GM19372 (cell line): ENCODE measurements around the gene RHBG.
"Not testable (repeated sequence)": the region's sequence is repeated elsewhere in the genome, so short reads cannot be mapped to it uniquely, and the experiment has no call there.

Experiments
- ATAC-seq: cut with Tn5 transposase; IDR thresholded peaks from one replicate; pipeline ENCODE4 v1.9.1; 2021; ENCODE audit warnings: mild to moderate bottlenecking, low read depth, moderate library complexity; ENCODE audit not compliant: unreplicated experiment

RHBG gene

DNA sequence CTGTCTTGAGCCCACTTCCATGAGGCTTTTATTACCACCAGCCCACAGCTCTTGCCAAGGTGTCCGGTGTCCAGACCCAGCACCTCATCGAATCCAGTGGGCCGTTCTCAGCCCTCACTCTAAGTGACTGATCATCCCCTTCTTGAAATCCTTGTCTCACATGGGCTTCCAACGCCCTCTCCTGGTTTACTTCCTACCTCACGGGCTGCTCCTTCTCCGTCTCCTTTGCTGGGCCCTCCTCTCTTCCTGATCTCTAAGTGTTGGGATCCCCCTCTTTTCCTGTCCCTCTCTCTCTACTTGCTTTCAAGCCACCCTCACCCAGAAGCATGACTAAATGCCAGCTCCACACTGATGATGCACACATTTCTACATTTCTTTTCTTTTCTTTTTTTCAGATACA lies 9.0 kb upstream of the RHBG start:
- no peak for ATAC-seq

DNA sequence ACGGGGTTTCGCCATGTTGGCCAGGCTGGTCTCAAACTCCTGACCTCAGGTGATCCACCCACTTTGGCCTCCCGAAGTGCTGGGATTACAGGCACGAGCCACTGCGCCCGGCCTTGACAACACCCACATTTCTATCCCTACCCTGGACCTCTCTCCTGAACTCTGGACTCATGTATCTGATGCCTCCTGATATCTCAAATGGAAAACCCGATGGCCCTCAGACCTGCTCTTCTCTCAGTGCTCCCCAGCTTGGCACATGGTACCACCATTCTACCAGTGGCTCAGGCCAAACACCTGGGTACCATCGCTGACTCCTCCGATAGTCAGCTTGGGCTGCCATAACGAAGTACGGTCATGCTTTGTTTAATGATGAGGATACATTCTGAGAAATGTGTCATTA lies 8.5 kb upstream of the RHBG start:
- no peak for ATAC-seq

DNA sequence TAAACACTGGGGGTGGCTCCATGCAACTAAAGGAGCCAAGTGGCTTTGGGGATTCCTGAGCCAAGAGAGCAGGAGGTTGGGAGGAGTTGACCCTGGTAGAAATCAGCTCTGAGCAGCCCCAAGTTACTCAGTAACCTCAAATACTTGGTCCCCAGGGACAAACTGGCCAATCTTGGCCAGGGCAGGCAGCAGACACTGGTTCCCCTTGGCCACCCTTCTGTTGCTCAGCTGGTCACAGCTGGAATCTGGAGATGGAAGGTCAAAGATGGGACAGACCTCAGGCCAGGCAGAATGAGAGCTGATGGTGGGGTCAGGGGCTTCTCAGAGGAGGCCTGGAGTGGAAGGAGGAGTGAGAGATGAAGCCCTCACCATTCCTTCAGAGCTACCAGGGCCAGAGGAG lies 3.3 kb upstream of the RHBG start:
- no peak for ATAC-seq

DNA sequence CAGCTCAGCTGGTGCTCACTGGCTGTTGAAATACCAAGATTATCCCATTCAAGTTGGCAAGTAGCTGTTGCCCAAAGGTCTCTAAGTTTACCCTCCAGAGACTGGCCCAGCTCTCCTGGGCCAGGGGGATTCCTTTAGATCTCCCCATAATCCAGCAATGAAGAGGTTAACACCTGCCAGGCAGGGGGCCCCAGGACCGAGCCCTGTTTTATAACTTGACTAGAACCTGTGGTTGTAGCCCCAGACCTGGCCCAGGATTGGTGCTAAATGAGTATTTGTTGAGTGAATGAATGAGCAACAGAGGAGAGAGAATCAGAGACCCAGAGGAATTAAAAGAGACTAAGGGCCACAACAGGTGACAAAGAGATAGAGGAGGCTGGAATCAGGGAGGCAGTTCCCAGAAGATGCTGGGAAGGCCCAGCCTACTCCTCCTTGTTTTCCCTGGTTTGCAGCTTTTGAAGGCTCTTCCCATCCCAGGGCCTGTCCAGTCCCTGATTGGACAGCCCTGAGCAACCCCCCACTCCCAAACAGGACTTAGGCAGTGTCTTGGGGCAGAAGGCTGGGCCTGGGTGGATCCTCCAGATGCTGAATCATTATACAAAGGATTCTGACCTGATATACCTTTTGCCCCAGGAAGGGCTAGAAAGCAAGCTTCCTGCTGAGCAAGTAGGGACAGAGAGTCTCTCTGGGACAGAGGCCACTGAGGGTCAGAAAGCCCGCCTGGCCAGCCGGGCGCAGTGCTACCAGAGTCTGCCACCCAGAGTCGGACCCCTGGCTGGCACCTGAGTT lies 2.4 kb upstream of the RHBG start:
- no peak for ATAC-seq

DNA sequence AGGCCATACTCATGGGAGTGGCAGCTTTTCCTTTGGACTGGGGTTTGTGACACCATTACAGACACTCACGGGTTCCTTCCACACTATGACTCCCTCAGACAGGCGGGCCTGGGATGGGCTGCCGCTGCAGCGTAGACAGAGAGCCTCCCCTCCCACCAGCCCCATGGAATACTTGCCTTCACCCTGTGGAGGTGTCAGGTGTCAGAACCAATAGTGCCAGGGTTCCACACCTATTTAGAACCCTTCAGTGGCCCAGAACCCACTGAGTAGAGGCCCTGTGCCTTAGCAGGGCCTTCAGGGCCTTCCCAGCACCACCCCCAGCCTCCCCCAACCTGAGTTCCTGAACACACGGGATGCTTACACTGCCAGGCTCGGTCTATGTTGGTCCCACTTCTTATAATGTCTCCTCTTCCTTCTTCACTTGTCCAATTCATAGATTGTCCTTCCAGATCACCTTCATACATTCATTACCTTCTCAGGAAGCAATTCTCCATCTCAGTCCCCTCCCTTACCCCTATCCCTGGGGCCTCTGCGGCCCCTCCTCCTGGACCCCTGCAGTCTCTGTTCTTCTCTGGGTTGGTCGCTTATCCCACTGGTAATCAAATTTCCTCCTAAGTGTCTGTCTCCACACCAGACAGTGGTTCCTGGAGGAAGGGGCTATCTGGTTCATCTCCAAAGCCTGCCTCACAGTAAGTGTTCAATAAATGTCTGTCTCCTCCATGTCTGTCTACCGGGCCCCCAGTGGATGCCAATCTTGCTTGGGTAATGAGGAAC lies 1.4 kb upstream of the RHBG start:
- no peak for ATAC-seq

DNA sequence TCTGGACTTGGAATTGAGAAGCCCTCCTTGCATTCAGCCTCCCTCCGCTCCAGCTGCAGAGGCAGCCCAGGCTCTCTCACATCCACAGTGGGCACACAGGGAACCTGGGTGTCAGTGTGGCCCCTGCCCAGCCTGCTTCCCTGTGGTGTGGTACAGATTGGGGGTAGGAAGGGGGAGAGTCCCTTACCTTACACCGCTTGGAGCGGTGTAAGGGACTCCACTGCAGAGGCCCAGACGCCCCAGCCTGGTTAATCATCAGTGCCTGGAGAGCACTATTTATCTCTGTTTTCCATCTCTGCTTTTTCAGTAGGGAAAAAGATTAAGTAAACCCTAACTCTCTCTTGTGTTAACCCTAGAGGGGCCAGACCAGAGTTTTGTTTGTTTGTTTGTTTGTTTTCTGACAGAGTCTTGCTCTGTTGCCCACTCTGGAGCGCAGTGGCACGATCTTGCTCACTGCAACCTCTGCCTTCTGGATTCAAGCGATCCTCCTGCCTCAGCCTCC lies 803 bp upstream of the RHBG start:
- ATAC-seq: no peak

DNA sequence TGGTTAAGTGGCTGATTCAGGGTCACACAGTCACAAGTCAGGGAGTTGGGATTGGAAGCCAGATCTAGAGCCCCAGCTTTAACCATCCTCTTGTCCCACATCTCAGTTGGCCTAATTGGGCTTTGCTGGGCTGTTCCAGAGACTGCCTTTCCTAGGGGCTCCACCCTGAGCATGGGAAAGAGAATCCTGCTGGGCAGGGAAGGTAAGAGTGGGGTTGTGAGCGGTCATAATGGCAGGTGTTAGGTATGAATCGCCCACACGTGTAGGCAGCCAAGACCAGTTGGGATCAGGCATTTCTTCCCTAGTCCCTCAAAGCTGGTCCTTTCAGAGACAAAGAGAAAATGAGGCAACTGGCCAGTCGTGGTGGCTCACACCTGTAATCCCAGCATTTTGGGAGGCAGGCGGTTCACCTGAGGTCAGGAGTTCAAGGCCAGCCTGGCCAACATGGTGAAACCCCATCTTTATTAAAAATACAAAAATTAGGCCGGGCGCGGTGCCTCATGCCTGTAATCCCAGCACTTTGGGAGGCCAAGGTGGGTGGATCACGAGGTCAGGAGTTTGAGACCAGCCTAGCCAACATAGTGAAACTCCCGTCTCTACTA lies 775 bp downstream of the RHBG start:
- ATAC-seq: not testable (repeated sequence)

DNA sequence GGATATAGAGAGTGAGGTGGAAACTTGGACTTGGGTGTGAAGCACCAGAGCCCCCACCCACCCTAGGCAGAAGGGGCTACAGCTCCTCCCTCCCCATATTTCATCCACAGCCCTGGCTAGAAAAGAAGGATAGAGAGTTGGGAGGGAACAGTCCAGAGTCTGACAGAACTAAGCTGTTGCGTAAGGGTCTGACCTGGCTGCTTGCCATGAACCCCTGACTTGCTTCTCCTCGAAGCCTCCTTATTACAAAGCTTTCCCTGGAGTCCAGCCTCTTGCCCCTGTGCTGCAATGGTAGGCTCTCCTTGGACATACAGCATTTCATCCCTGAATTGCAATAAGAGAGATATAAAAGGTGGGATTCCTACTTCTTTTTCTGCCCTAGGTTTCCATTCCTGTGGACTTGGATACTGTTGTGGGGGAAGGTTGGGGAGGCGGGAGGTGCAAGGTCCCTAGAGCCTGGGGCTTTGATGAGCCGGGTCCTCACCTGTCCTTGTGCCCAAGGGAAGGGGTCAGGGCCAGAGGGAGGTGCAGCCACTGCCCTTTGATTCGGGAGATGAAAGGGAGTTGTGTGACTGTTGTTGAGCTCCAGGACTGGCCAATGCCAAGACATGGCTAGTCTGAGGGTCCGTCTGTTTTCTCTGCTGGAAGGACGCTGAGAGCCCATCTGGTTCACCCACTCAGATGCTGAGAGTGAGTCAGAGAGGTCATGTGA lies 2.7 kb downstream of the RHBG start:
- ATAC-seq: no peak

DNA sequence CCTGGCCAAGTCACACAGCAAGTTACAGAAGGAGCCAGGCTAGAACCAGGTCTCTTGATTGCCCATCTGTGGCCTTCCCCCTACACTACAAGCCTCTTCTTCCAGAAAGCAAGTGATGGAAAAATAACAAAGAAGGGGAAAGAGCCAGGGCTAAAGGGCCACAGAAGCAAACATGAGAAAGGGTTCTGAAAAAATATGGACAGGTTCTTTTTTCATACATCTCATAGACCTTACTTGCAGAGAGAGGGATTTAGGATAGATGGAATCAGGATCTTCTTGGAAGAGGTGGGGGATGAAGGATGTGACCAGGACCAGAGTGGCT lies 3.2 kb downstream of the RHBG start:
- ATAC-seq: no peak

DNA sequence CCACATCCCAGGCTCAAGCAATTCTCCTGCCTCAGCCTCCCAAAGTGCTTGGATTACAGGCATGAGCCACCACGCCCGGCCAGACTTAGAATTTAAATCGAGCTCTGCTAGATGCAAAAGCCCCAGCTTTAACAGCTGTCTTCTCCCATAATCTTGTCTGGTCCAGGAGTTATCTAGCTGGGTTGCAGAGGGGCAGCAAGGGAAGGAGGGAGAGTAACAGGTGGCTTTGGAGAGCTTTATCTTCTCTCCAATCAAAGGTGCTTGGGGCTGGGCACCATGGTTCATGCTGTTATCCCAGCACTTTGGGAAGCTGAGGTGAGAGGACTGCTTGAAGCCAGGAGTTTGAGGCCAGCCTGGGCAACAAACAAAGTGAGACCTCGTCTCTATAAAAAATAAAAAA lies 3.9 kb downstream of the RHBG start:
- ATAC-seq: no peak

DNA sequence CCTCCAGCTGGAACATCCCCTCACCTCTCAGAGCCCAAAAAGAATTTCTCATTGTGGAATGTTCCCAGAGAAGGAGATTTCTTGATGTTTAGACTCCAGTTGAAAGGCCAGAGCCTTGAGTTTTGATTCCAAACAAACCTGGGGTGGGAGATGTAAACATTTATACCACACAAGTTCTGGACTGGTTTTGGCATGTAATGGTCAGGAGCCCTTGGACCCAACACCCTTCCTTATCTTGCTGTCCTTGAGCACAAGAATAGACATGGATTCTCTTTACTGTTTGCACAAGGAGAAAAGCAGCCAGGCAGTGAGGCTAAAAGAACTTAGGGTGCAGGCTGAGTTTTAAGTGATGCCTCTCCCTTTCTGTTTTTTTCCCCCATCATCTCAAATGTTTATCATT lies 4.5 kb downstream of the RHBG start:
- ATAC-seq: no peak

DNA sequence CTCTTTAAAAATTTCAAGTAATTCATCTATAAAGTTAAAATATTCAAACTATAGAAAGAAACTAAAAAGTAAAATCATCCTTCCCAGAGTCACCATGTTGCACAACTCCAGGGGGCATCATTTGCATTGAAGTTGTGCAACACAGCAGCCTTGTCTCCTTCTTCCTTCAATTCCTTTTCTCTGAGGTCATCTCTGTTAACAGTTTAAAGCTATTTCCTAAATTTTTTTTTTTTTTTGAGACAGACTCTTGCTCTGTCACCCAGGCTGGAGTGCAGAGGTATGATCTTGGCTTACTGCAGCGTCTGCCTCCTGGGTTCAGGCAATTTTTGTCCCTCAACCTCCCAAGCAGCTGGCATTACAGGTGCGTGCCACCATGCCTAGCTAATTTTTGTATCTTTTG lies 7.1 kb downstream of the RHBG start:
- ATAC-seq: no peak

DNA sequence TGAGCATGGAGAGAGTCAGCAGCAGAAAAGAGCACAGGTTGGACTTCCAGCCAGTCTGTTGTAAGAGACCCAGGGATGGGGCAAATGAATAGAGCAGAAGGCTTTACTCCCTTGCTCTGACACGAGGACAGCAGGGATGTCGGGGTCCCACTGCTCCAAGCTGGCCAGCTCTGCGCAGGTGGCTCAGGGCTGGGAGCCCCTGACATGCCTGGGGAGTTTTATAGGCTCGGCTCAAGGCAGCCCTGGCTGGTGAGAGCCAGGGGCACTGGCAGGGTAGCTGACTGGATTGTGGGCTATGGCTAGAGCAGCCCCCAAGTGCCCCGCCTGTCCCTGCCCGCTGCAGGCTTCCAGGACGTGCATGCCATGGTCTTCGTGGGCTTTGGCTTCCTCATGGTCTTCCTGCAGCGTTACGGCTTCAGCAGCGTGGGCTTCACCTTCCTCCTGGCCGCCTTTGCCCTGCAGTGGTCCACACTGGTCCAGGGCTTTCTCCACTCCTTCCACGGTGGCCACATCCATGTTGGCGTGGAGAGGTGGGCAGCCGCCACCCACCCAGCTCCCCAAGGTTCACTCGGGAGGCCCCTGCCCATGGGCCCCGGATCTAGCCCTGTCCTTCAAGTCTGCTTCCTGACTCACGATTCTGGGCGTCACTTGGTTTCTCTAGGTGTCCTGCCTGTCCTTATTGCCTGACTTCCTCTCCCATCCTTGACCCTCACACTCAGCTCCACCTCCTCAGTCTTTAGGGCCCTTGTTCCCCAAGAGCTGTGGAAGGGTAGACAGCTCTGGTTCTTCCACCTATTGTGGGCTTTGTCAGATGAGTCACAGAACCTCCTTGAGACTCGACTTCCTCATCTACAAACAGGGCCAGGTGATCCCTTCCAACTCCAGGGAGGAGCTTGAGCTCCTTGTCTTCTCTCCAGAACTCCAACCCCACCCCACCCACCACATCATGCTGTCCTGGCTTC lies 8.2 kb downstream of the RHBG start:
- no peak for ATAC-seq

DNA sequence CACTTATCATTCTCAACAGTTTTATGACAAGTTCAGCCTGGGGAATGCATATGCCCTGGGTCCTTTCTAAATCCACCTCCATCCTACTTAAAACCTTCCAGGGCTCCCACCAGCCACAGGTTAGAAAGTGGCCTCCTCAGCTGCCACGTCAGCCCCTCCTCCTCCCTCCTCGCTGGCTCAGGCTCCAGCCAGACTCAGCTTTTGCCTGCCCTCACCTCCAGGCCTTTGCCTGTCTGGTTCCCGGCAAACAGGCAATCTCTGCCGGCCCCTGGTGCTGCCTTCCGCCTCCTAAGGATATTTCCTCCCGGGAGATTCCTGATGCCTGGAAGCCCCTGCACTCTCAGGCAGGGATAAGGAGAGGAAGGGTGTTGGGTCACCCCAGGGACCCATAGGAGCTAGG lies 9.5 kb downstream of the RHBG start:
- ATAC-seq: no peak

DNA sequence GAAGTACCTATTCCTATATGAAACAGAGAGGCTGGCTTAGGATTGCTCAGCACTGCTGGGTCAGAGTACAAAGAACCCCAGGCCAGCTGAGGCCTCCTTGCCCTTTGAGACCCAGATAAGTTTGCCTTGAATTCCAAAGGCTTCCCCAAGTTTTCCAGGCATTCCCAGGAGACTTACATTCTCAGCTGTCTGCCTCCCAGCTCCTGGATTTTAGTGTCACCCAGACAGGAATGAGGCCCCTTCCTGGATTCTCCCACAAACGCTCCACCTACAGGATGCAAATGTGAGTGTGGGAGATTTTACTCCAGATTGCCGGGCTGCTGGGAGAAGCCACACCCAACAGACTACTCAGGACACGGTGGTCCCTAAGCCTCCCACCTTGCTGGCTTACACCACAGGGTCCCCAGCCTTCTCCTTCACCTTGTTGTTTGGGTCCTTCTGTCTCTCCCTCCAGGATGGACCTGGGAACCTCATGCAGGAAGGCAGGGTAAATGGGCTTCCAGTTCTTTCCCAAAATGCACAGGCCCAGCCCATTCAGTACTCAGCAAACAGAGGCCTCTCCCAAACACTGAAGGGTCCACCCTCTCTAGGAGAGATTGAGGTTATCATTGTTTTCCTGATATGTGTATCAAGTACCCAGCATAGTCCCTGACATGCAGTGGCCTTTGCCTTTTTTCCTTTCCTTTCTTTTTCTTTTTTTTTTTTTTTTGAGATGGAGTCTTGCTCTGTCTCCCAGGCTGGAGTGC lies 10.6 kb downstream of the RHBG start:
- no peak for ATAC-seq

DNA sequence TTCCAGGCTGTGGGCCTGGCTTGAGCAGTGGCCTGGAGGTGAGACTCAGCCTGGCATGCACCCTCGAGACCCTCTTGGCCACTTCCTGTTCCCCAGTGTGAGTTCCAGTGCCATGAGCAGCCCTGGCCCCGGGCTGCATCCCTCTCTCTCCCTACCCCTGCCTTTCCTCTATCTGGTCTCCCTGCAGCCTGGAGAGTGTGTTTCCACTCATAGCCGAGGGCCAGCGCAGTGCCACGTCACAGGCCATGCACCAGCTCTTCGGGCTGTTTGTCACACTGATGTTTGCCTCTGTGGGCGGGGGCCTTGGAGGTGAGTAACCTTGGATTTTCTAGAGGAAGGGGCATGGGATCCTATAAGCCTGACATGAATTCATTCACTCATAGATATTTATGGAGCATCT lies 13.6 kb downstream of the RHBG start:
- ATAC-seq: no peak

DNA sequence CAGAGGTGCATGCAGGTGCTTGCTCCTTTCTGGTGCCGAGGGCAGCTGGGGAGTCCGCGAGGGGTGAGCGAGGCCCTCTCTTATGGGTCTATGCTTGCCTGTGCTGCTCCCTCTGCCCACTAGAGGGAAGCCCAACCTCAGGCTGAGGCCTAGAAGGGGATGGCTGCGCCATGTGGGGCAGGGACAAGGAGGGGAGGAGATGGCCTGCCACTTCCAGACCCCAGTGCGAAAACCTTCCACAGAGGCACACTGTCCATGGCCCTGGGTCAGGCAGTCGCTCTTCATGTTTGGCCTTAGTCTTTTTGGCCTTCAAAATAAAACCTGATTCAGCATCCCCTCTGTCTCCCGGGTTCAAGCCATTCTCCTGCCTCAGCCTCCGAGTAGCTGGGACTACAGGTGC lies 14.0 kb downstream of the RHBG start:
- ATAC-seq: no peak

DNA sequence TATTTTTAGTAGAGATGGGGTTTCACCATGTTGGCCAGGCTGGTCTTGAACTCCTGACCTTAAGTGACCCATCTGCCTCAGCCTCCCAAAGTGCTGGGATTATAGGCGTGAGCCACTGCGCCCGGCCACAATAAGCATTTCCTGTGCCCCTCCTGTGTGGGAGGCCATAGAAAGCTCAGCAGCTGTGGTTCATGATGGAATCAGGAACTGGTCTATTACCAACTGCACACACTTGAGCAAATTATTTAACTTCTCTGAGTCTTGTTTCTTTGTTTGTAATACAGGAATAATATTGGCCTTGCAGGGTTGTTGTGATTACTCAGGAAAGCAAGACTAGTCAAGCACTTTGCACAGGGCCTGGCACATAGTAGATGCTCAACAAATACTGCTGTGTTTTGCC lies 15.0 kb downstream of the RHBG start:
- ATAC-seq: no peak

DNA sequence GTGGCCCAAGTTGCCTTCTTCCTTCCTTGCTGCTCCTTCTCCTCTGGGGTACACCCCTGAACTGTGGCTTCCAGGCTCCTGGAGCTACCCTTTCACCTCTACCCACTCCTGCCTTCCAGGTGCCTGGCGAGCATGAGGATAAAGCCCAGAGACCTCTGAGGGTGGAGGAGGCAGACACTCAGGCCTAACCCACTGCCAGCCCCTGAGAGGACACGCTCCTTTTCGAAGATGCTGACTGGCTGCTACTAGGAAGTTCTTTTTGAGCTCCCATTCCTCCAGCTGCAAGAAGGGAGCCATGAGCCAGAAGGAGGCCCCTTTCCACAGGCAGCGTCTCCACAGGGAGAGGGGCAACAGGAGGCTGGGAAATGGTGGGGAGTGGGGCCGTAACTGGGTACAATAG lies 15.6 kb downstream of the RHBG start:
- ATAC-seq: no peak
